HepG2 (cell line): ENCODE data around the gene C2orf76. TPM values are rescaled to one million over a fixed set of nuclear protein-coding genes. Genes with fewer than 3 reads are reported as not detected.
A peak's percentile ranks its signal among the peaks of the same experiment; 100 is the strongest.

ENCODE experiments used
- AHDC1 ChIP-seq: sonication (generic); formaldehyde crosslinking; IDR thresholded peaks from 2 replicates; pipeline ENCODE4 v1.5.1; 2020; ENCODE audit warnings: mild to moderate bottlenecking, missing genetic modification reagents, borderline replicate concordance
- ARID2 ChIP-seq: sonication (generic); formaldehyde crosslinking; IDR thresholded peaks from 2 replicates; pipeline ENCODE4 v1.8.1; 2022; ENCODE audit warnings: mild to moderate bottlenecking, missing genetic modification reagents, borderline replicate concordance
- ARNT2 ChIP-seq: sonication (generic); formaldehyde crosslinking; IDR thresholded peaks from 2 replicates; pipeline ENCODE4 v1.8.0; 2022; ENCODE audit warnings: mild to moderate bottlenecking, low read depth, missing genetic modification reagents, moderate library complexity
- CEBPB ChIP-seq: IDR thresholded peaks from 2 replicates; pipeline ENCODE4 v1.6.1; 2011; ENCODE audit warnings: low read depth, low read length, improper control_type of control experiment, borderline replicate concordance
- FOXO1 ChIP-seq: sonication (generic); formaldehyde crosslinking; IDR thresholded peaks from 2 replicates; pipeline ENCODE4 v1.4.0; 2020; ENCODE audit warnings: missing genetic modification reagents
- KAT7 ChIP-seq: IDR thresholded peaks from 2 replicates; pipeline ENCODE4 v1.6.1; 2018; ENCODE audit warnings: borderline replicate concordance, missing compliant biosample characterization
- MED1 ChIP-seq: sonication (generic); formaldehyde crosslinking; IDR thresholded peaks from 2 replicates; pipeline ENCODE4 v1.4.0; 2020; ENCODE audit warnings: missing genetic modification reagents
- MXD1 ChIP-seq: sonication (generic); formaldehyde crosslinking; IDR thresholded peaks from 2 replicates; pipeline ENCODE4 v1.4.0; 2020; ENCODE audit warnings: mild to moderate bottlenecking, missing genetic modification reagents
- RFXAP ChIP-seq: sonication (generic); formaldehyde crosslinking; IDR thresholded peaks from 2 replicates; pipeline ENCODE4 v1.4.0; 2020; ENCODE audit warnings: missing genetic modification reagents, borderline replicate concordance
- SAP130 ChIP-seq: IDR thresholded peaks from 2 replicates; pipeline ENCODE4 v1.6.1; 2016; ENCODE audit warnings: low read depth
- ZBTB43 ChIP-seq: sonication (generic); formaldehyde crosslinking; conservative IDR thresholded peaks from 2 replicates; pipeline ENCODE4 v1.4.0; 2020; ENCODE audit warnings: missing genetic modification reagents
- ZFP37 ChIP-seq: sonication (generic); formaldehyde crosslinking; IDR thresholded peaks from 2 replicates; pipeline ENCODE4 v1.4.0; 2020; ENCODE audit warnings: missing genetic modification reagents, borderline replicate concordance
- ZNF296 ChIP-seq: sonication (generic); formaldehyde crosslinking; conservative IDR thresholded peaks from 2 replicates; pipeline ENCODE4 v1.5.0; 2020; ENCODE audit warnings: mild to moderate bottlenecking, missing genetic modification reagents
- ZNF576 ChIP-seq: sonication (generic); formaldehyde crosslinking; IDR thresholded peaks from 2 replicates; pipeline ENCODE4 v1.4.0; 2020; ENCODE audit warnings: mild to moderate bottlenecking, missing genetic modification reagents
- ZNF678 ChIP-seq: sonication (generic); formaldehyde crosslinking; IDR thresholded peaks from 2 replicates; pipeline ENCODE4 v1.4.0; 2020; ENCODE audit warnings: mild to moderate bottlenecking, missing genetic modification reagents
- ZNF766 ChIP-seq: sonication (generic); formaldehyde crosslinking; IDR thresholded peaks from 2 replicates; pipeline ENCODE4 v1.5.0; 2020; ENCODE audit warnings: missing genetic modification reagents, borderline replicate concordance
- ZNF773 ChIP-seq: sonication (generic); formaldehyde crosslinking; IDR thresholded peaks from 2 replicates; pipeline ENCODE4 v1.4.0; 2020; ENCODE audit warnings: missing genetic modification reagents, borderline replicate concordance
- ZNF839 ChIP-seq: sonication (generic); formaldehyde crosslinking; IDR thresholded peaks from 2 replicates; pipeline ENCODE4 v1.4.0; 2020; ENCODE audit warnings: missing genetic modification reagents, mild to moderate bottlenecking, borderline replicate concordance
- polyA plus RNA-seq, 8 experiments: library from polyadenylated mRNA; depleted of rRNA in 3 of 8; stranded (reverse) in 7 of 8; unstranded in 1 of 8; fragments of >200 nt; fragmentation: Illumina TruSeq in 4 of 8; extraction: Trizol in 4 of 8; gene quantifications; 2 replicates each; pipeline versions ENCODE4 v1.2.1 to v1.2.3, GENCODE V29; 2011 to 2016; ENCODE audit warnings: low read depth in 4 of 8, missing spikeins in 1 of 8, mixed read lengths in 1 of 8; ENCODE audit not compliant: insufficient read depth in 1 of 8
- total RNA-seq, 5 experiments: library from RNA; depleted of rRNA; stranded (reverse); fragments of >200 nt; fragmentation: Illumina TruSeq; extraction: Trizol; gene quantifications; 2 replicates each; pipeline ENCODE4 v1.2.3, GENCODE V29; 2016; ENCODE audit warnings: low read depth in 1 of 5

Gene C2orf76
- total and polyA plus RNA-seq, 2 of the 13 experiments (the other 11 are each of a cell fraction or from before 2014, with no cell fraction given) = 7.7 to 8.5 TPM

- no peak for TF ChIP-seq AHDC1 (CRISPR knock-in tag)
- TF ChIP-seq FOXO1 (CRISPR knock-in tag) = no peak
- TF ChIP-seq SAP130 (CRISPR knock-in tag) = peak; percentile 74; the same call in 1 of the 2 replicates
- TF ChIP-seq ARNT2 (CRISPR knock-in tag) = peak; percentile 44; the same call in 1 of the 2 replicates
- TF ChIP-seq RFXAP (CRISPR knock-in tag) = peak; percentile 58; the same call in 1 of the 2 replicates
- peak; percentile 84; the same call in 1 of the 2 replicates for TF ChIP-seq ZNF839
- TF ChIP-seq MXD1 (CRISPR knock-in tag) = peak; percentile 3; the same call in 1 of the 2 replicates
- TF ChIP-seq ZFP37 (CRISPR knock-in tag) = 0 out of 2 replicates have a peak, but pooled peaks have one; percentile 57
- no peak for TF ChIP-seq ZNF296 (CRISPR knock-in tag)
- peak; percentile 93; the same call in 1 of the 2 replicates for TF ChIP-seq ZNF678 (CRISPR knock-in tag)
- TF ChIP-seq ZNF576 (CRISPR knock-in tag) = no peak
- TF ChIP-seq ZNF766 = 0 out of 2 replicates have a peak, but pooled peaks have one; percentile 18
- peak; percentile 34 for TF ChIP-seq ZBTB43 (CRISPR knock-in tag)
- TF ChIP-seq ZNF773 = no peak
- TF ChIP-seq KAT7 (CRISPR knock-in tag) = peak; percentile 30; the same call in 1 of the 2 replicates
- TF ChIP-seq ARID2 = no peak
- TF ChIP-seq CEBPB = no peak
- TF ChIP-seq MED1 (CRISPR knock-in tag) = peak; percentile 77
These were observed 952 bp upstream of the C2orf76 start (continued) for GRCh38 chr2:119367472-119368099.
